Fibroblast of skin of left biceps (primary cell): ENCODE measurements around the gene BRICD5.

ENCODE experiments used
- DNase-seq, 2 experiments: peaks; one replicate each; pipeline ENCODE4 v3.0.0-alpha.2; 2013; ENCODE audit warnings: low read depth in 2 of 2

Gene BRICD5

GRCh38 chr16:2199095-2199494 lies 11.6 kb downstream of the BRICD5 start:
- no peak for DNase-seq

- DNase-seq: no peak
Observed at GRCh38 chr16:2198283-2198682, 12.4 kb downstream of the BRICD5 start.

GRCh38 chr16:2197765-2198164 lies 12.9 kb downstream of the BRICD5 start:
- DNase-seq: no peak

GRCh38 chr16:2196981-2197511 lies 13.6 kb downstream of the BRICD5 start:
- no peak for DNase-seq

GRCh38 chr16:2196162-2196980 lies 14.3 kb downstream of the BRICD5 start, which contains the start of gene CASKIN1:
Gene CASKIN1, minus strand, starts transcription at chr16:2196605. Its CDS starts 173 bp downstream, at chr16:2196432.
- DNase-seq: no peak

GRCh38 chr16:2195322-2196161 lies 15.1 kb downstream of the BRICD5 start:
- no peak for DNase-seq

- DNase-seq: no peak
Observed at GRCh38 chr16:2194852-2195321, 15.8 kb downstream of the BRICD5 start.

- no peak for DNase-seq
Observed at GRCh38 chr16:2194166-2194834, 16.4 kb downstream of the BRICD5 start.

- no peak for DNase-seq
Observed at GRCh38 chr16:2191446-2191706, 19.3 kb downstream of the BRICD5 start.

- DNase-seq: no peak
Observed at GRCh38 chr16:2190659-2191445, 19.8 kb downstream of the BRICD5 start.

- no peak for DNase-seq
Observed at GRCh38 chr16:2190002-2190658, 20.5 kb downstream of the BRICD5 start.

- no peak for DNase-seq
Observed at GRCh38 chr16:2189252-2189893, 21.3 kb downstream of the BRICD5 start.

- DNase-seq: no peak
Observed at GRCh38 chr16:2188395-2188794, 22.3 kb downstream of the BRICD5 start.

- no peak for DNase-seq
Observed at GRCh38 chr16:2187212-2187611, 23.5 kb downstream of the BRICD5 start.

- no peak for DNase-seq
Observed at GRCh38 chr16:2186505-2186904, 24.2 kb downstream of the BRICD5 start.

GRCh38 chr16:2186064-2186463 lies 24.6 kb downstream of the BRICD5 start:
- DNase-seq: no peak

GRCh38 chr16:2184962-2185361 lies 25.7 kb downstream of the BRICD5 start:
- DNase-seq: no peak

GRCh38 chr16:2184346-2184745 lies 26.3 kb downstream of the BRICD5 start:
- DNase-seq: no peak

- no peak for DNase-seq
Observed at GRCh38 chr16:2183671-2184070, 27.0 kb downstream of the BRICD5 start.

GRCh38 chr16:2181952-2182351 lies 28.7 kb downstream of the BRICD5 start:
- DNase-seq: no peak
